SK-MEL-5 (cell line): ENCODE data around the gene SWSAP1. TPM values are rescaled to one million over a fixed set of nuclear protein-coding genes. Genes with fewer than 3 reads are reported as not detected.
"Not testable (repeated sequence)": the region's sequence is repeated elsewhere in the genome, so short reads cannot be mapped to it uniquely, and the experiment has no call there.

Experiments used
- DNase-seq: peaks from one replicate; pipeline ENCODE4 v3.0.0-alpha.2; 2016; ENCODE audit warnings: low read depth, low spot score
- in situ Hi-C: cut with HindIII; loops from 2 replicates; pipeline ENCODE4 v1.10.0; 2016; ENCODE audit warnings: low sequenced_read_pairs, high pct_unique_total_duplicates, low pct_unique_long_range_greater_than_20kb
- total RNA-seq: library from RNA; depleted of rRNA; stranded (reverse); fragments of >200 nt; shearing (Covaris generic); gene quantifications from 2 replicates; pipeline ENCODE4 v1.2.3, GENCODE V29; 2014

SWSAP1 gene
- total RNA-seq, 1 experiment from 2014 or later, result 2.4 TPM

GRCh38 chr19:11390933-11391680 is 16.6 kb downstream of the SWSAP1 start:
- peak; percentile 19 for DNase-seq
- in situ Hi-C loops, result no loop called here

- in situ Hi-C loops, result no loop called here
- DNase-seq, result no peak
These were observed 22.7 kb downstream of the SWSAP1 start for GRCh38 chr19:11397089-11397610.

GRCh38 chr19:11399667-11400066 is 25.2 kb downstream of the SWSAP1 start:
- in situ Hi-C loops, result no loop called here
- no peak for DNase-seq

- in situ Hi-C loops, result no loop called here
These were observed 26.3 kb downstream of the SWSAP1 start for GRCh38 chr19:11400798-11401197.

GRCh38 chr19:11401808-11402543 is 27.5 kb downstream of the SWSAP1 start:
- no peak for DNase-seq
- in situ Hi-C loops, result no loop called here

More at GRCh38 chr19:11400798-11401197, 26.3 kb downstream of the SWSAP1 start:
- no peak for DNase-seq

GRCh38 chr19:11404588-11405222 is 30.2 kb downstream of the SWSAP1 start:
- DNase-seq, result no peak
- in situ Hi-C loops, result no loop called here

GRCh38 chr19:11405846-11406643 is 31.6 kb downstream of the SWSAP1 start:
- in situ Hi-C loops, result no loop called here

GRCh38 chr19:11406703-11407236 is 32.3 kb downstream of the SWSAP1 start:
- in situ Hi-C loops, DNase-seq: not testable (repeated sequence)

More at GRCh38 chr19:11405846-11406643, 31.6 kb downstream of the SWSAP1 start:
- no peak for DNase-seq

- in situ Hi-C loops, result no loop called here
- no peak for DNase-seq
These were observed 34.1 kb downstream of the SWSAP1 start for GRCh38 chr19:11408591-11408990.

GRCh38 chr19:11410682-11411081 is 36.2 kb downstream of the SWSAP1 start:
- in situ Hi-C loops, result no loop called here
- no peak for DNase-seq

GRCh38 chr19:11414544-11414943 is 40.1 kb downstream of the SWSAP1 start:
- DNase-seq, result no peak
- in situ Hi-C loops, result no loop called here

GRCh38 chr19:11416346-11417052 is 42.0 kb downstream of the SWSAP1 start:
- in situ Hi-C loops, result no loop called here
- no peak for DNase-seq

GRCh38 chr19:11418094-11418548 is 43.7 kb downstream of the SWSAP1 start:
- no peak for DNase-seq
- in situ Hi-C loops, result no loop called here

GRCh38 chr19:11418549-11419506 is 44.4 kb downstream of the SWSAP1 start, which contains the start of gene RGL3:
Gene RGL3, minus strand, starts transcription at chr19:11419314. Its CDS starts 36 bp downstream, at chr19:11419278.
- DNase-seq, result no peak
- in situ Hi-C loops, result no loop called here
